ENCODE measurements around the gene CLDN5.
"Not testable (repeated sequence)": the region's sequence is repeated elsewhere in the genome, so short reads cannot be mapped to it uniquely, and the experiment has no call there.

- TF ChIP-seq MXI1 (IDR thresholded peaks at IDR 0.05; ENCODE audit: borderline replicate concordance, low read depth, low read length); CTCF (conservative IDR thresholded peaks at IDR 0.05; ENCODE audit: low read depth, low read length); POLR2A (IDR thresholded peaks at IDR 0.05; ENCODE audit: low read depth, low read length); RFX5 (IDR thresholded peaks at IDR 0.05; ENCODE audit: low read depth, low read length); RAD21 (IDR thresholded peaks at IDR 0.05; ENCODE audit: low read length); NFE2L2 (IDR thresholded peaks at IDR 0.05; ENCODE audit: low read depth, low read length); ELK1 (IDR thresholded peaks at IDR 0.05; ENCODE audit: borderline replicate concordance, low read depth, low read length); FOS (IDR thresholded peaks at IDR 0.05; ENCODE audit: low read depth, low read length); SMC3 (IDR thresholded peaks at IDR 0.05; ENCODE audit: low read depth, low read length); MAZ (IDR thresholded peaks at IDR 0.05; ENCODE audit: borderline replicate concordance, low read depth, low read length); USF2 (IDR thresholded peaks at IDR 0.05; ENCODE audit: low read depth, low read length): not testable (repeated sequence)
These were observed 7.1 kb upstream of the CLDN5 start for GRCh38 chr22:19531327-19531726.
